DND-41 (cell line): Measurements from ENCODE around the gene CNTNAP5.

ENCODE experiments used
- EZH2 ChIP-seq: IDR thresholded peaks from 3 replicates; pipeline ENCODE4 v1.6.1; 2012; ENCODE audit warnings: borderline replicate concordance, low read depth, mild to moderate bottlenecking, moderate library complexity, low read length, inconsistent platforms; ENCODE audit not compliant: severe bottlenecking
- TF ChIP-seq, protein P1 (sequence below): IDR thresholded peaks from 2 replicates; pipeline ENCODE4 v1.5.1; 2012; ENCODE audit warnings: borderline replicate concordance, low read length, moderate library complexity, mild to moderate bottlenecking; ENCODE audit not compliant: poor library complexity, severe bottlenecking; ENCODE audit errors: extremely low read depth

DNA sequence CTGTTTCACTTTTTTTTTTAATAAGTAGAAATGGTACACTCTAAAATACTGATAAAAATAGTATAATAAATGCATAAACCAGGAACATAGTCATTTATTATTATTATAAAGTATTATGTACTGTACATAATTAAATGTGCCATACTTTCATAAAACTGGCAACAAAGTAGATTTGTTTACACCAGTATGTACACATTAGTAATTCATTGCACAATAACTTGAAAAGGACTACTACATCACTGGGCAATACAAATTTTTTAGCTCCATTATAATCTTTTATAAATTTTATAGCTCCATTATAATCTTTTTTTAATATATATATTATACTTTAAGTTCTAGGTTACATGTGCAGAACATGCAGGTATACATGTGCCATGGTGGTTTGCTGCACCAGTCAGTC lies 636.5 kb downstream of the CNTNAP5 start:
- TF ChIP-seq, protein P1, sequence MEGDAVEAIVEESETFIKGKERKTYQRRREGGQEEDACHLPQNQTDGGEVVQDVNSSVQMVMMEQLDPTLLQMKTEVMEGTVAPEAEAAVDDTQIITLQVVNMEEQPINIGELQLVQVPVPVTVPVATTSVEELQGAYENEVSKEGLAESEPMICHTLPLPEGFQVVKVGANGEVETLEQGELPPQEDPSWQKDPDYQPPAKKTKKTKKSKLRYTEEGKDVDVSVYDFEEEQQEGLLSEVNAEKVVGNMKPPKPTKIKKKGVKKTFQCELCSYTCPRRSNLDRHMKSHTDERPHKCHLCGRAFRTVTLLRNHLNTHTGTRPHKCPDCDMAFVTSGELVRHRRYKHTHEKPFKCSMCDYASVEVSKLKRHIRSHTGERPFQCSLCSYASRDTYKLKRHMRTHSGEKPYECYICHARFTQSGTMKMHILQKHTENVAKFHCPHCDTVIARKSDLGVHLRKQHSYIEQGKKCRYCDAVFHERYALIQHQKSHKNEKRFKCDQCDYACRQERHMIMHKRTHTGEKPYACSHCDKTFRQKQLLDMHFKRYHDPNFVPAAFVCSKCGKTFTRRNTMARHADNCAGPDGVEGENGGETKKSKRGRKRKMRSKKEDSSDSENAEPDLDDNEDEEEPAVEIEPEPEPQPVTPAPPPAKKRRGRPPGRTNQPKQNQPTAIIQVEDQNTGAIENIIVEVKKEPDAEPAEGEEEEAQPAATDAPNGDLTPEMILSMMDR = no peak
- no peak for TF ChIP-seq EZH2
